Measurements from ENCODE around the gene DPPA3.

DNA sequence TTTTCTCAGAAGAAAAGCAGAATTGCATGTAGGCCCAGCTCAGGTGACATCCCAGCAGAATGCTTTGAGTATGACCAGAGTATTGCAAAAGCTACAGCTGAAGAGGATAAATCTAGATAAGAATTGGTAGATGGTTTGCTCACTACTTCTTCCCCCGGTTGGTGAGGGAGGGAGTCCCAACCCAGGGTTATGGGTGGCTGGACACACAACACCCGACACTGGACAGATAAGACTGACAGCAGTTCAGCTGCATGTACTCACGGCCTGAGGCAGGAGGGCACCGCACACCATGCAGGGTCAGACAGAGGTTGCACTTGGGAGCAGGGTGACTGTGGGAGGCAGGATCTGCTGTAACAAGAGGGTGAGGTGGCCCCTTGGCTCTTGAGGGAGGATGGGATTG, 37.6 kb downstream of the DPPA3 start:
- TF ChIP-seq, protein P1, sequence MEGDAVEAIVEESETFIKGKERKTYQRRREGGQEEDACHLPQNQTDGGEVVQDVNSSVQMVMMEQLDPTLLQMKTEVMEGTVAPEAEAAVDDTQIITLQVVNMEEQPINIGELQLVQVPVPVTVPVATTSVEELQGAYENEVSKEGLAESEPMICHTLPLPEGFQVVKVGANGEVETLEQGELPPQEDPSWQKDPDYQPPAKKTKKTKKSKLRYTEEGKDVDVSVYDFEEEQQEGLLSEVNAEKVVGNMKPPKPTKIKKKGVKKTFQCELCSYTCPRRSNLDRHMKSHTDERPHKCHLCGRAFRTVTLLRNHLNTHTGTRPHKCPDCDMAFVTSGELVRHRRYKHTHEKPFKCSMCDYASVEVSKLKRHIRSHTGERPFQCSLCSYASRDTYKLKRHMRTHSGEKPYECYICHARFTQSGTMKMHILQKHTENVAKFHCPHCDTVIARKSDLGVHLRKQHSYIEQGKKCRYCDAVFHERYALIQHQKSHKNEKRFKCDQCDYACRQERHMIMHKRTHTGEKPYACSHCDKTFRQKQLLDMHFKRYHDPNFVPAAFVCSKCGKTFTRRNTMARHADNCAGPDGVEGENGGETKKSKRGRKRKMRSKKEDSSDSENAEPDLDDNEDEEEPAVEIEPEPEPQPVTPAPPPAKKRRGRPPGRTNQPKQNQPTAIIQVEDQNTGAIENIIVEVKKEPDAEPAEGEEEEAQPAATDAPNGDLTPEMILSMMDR (conservative IDR thresholded peaks at IDR 0.05; ENCODE audit: low read depth, low read length), result no peak
- no peak for TF ChIP-seq EZH2 (IDR thresholded peaks at IDR 0.05; ENCODE audit: borderline replicate concordance, low read depth, low read length, poor library complexity, severe bottlenecking)

All from A673 (cell line).